ENCODE measurements around the gene MSH3. TPM values are rescaled to one million over a fixed set of nuclear protein-coding genes. Genes with fewer than 3 reads are reported as not detected.

Gene MSH3
- polyA plus RNA-seq, 1 of the 3 experiments (the other 2 are of a cell fraction): 3.5 TPM

- H3K36me3 ChIP-seq (replicated peaks in 1 of 2; ENCODE audit: control insufficient read depth in 1 of 2, insufficient read depth in 2 of 2, low read length in 1 of 2): peaks cover 13 to 14% of the 10 kb centered on the region in 2 experiments
- H3K79me2 ChIP-seq (ENCODE audit: insufficient read depth): no peaks in the 10 kb centered on the region
- H3K9me3 ChIP-seq: no peaks in the 10 kb centered on the region
- H3K9me2 ChIP-seq: no peaks in the 10 kb centered on the region
- no peak overlapping the region for H3K9ac ChIP-seq
- ChIA-PET CTCF (no interaction called here), POLR2A (no interaction called here)
- H2AFZ ChIP-seq (ENCODE audit: low read depth): no peak overlapping the region
- H3K4me1 ChIP-seq (ENCODE audit: control insufficient read depth in 1 of 2, insufficient read depth in 2 of 2, low read depth in 1 of 2, low read length in 1 of 2): no peaks in the 10 kb centered on the region
- TF ChIP-seq EP300 (IDR thresholded peaks at IDR 0.05; ENCODE audit: borderline replicate concordance in 1 of 2, low read depth in 1 of 2, low read length in 1 of 2) (no peak), EZH2phosphoT487 (IDR thresholded peaks at IDR 0.05; ENCODE audit: borderline replicate concordance, low read depth) (no peak), SIN3A (IDR thresholded peaks at IDR 0.05; ENCODE audit: borderline replicate concordance, low read depth, low read length) (no peak), RFX5 (IDR thresholded peaks at IDR 0.05; ENCODE audit: low read length) (no peak)
- no peaks in the 10 kb centered on the region for H3F3A ChIP-seq (replicated peaks; ENCODE audit: insufficient read depth)
- H3K4me2 ChIP-seq: no peak overlapping the region
- no peak overlapping the region for H3K4me3 ChIP-seq (ENCODE audit: low read depth in 2 of 2, low read length in 1 of 2)
- no peaks in the 10 kb centered on the region for H4K20me1 ChIP-seq (ENCODE audit: insufficient read depth)
- no peak overlapping the region for H3K27ac ChIP-seq (ENCODE audit: low read depth in 2 of 2, low read length in 1 of 2)
- WGBS (ENCODE audit: low lambda C conversion rate): 47% methylated on average over 3 of the region's 3 CpGs
- H3K27me3 ChIP-seq (ENCODE audit: insufficient read depth): no peaks in the 10 kb centered on the region
- DNase-seq: peak; percentile 8
These were observed 84.0 kb downstream of the MSH3 start for GRCh38 chr5:80738466-80738865.

- no peaks in the 10 kb centered on the region for H3K79me2 ChIP-seq (ENCODE audit: insufficient read depth)
- no peak overlapping the region for H2AFZ ChIP-seq (ENCODE audit: low read depth)
- no peaks in the 10 kb centered on the region for H3K9me2 ChIP-seq
- H3K9me3 ChIP-seq: no peaks in the 10 kb centered on the region
- H3K4me1 ChIP-seq (ENCODE audit: control insufficient read depth in 1 of 2, insufficient read depth in 2 of 2, low read depth in 1 of 2, low read length in 1 of 2): no peaks in the 10 kb centered on the region
- no peak overlapping the region for H3K4me2 ChIP-seq
- peaks cover 15 to 16% of the 10 kb centered on the region in 2 experiments for H3K36me3 ChIP-seq (replicated peaks in 1 of 2; ENCODE audit: control insufficient read depth in 1 of 2, insufficient read depth in 2 of 2, low read length in 1 of 2)
- ChIA-PET POLR2A (no interaction called here), CTCF (no interaction called here)
- no peaks in the 10 kb centered on the region for H3F3A ChIP-seq (replicated peaks; ENCODE audit: insufficient read depth)
- no peak overlapping the region for H3K27ac ChIP-seq (ENCODE audit: low read depth in 2 of 2, low read length in 1 of 2)
- DNase-seq: no peak
- H3K4me3 ChIP-seq (ENCODE audit: low read depth in 2 of 2, low read length in 1 of 2): no peak overlapping the region
- H3K9ac ChIP-seq: no peak overlapping the region
- H3K27me3 ChIP-seq (ENCODE audit: insufficient read depth): no peaks in the 10 kb centered on the region
- no peaks in the 10 kb centered on the region for H4K20me1 ChIP-seq (ENCODE audit: insufficient read depth)
- WGBS (ENCODE audit: low lambda C conversion rate): 97% methylated on average over 4 of the region's 4 CpGs
- TF ChIP-seq FOSL2 (IDR thresholded peaks at IDR 0.05; ENCODE audit: borderline replicate concordance, low read depth): no peak
- TF ChIP-seq SMC3 (IDR thresholded peaks at IDR 0.05; ENCODE audit: low read depth, low read length): no peak
- TF ChIP-seq FOXM1 (IDR thresholded peaks at IDR 0.05; ENCODE audit: low read depth): no peak
- TF ChIP-seq MAX (IDR thresholded peaks at IDR 0.05; ENCODE audit: low read depth): no peak
- no peak for TF ChIP-seq GABPA (IDR thresholded peaks at IDR 0.05; ENCODE audit: low read depth)
- TF ChIP-seq RCOR1 (IDR thresholded peaks at IDR 0.05; ENCODE audit: low read length): no peak
- no peak for TF ChIP-seq USF1 (IDR thresholded peaks at IDR 0.05; ENCODE audit: borderline replicate concordance, low read depth)
- no peak for TF ChIP-seq NRF1 (IDR thresholded peaks at IDR 0.05; ENCODE audit: low read depth, low read length)
- TF ChIP-seq ZBTB33 (IDR thresholded peaks at IDR 0.05; ENCODE audit: borderline replicate concordance, low read depth): no peak
- no peak for TF ChIP-seq NFIC (IDR thresholded peaks at IDR 0.05; ENCODE audit: borderline replicate concordance)
- TF ChIP-seq RFX5 (IDR thresholded peaks at IDR 0.05; ENCODE audit: low read length): no peak
- no peak for TF ChIP-seq JUND (IDR thresholded peaks at IDR 0.05)
- TF ChIP-seq TAF1 (IDR thresholded peaks at IDR 0.05; ENCODE audit: borderline replicate concordance, low read depth, low read length): no peak
- TF ChIP-seq POLR2AphosphoS5 (IDR thresholded peaks at IDR 0.05; ENCODE audit: low read depth, low read length): no peak
- TF ChIP-seq GATA2 (CRISPR knock-in tag; IDR thresholded peaks at IDR 0.05): no peak
- no peak for TF ChIP-seq USF2 (IDR thresholded peaks at IDR 0.05; ENCODE audit: borderline replicate concordance, low read depth, low read length)
- no peak for TF ChIP-seq REST (IDR thresholded peaks at IDR 0.05; ENCODE audit: low read depth, low read length)
- TF ChIP-seq PBX3 (IDR thresholded peaks at IDR 0.05): no peak
These were observed 84.6 kb downstream of the MSH3 start for GRCh38 chr5:80739057-80739456.
